HG03280 (cell line): ENCODE results near the gene SLC25A39.

Source experiments
- ATAC-seq: cut with Tn5 transposase; IDR thresholded peaks from one replicate; pipeline ENCODE4 v1.9.1; 2021; ENCODE audit warnings: mild to moderate bottlenecking, moderate library complexity; ENCODE audit not compliant: unreplicated experiment

SLC25A39 gene

DNA sequence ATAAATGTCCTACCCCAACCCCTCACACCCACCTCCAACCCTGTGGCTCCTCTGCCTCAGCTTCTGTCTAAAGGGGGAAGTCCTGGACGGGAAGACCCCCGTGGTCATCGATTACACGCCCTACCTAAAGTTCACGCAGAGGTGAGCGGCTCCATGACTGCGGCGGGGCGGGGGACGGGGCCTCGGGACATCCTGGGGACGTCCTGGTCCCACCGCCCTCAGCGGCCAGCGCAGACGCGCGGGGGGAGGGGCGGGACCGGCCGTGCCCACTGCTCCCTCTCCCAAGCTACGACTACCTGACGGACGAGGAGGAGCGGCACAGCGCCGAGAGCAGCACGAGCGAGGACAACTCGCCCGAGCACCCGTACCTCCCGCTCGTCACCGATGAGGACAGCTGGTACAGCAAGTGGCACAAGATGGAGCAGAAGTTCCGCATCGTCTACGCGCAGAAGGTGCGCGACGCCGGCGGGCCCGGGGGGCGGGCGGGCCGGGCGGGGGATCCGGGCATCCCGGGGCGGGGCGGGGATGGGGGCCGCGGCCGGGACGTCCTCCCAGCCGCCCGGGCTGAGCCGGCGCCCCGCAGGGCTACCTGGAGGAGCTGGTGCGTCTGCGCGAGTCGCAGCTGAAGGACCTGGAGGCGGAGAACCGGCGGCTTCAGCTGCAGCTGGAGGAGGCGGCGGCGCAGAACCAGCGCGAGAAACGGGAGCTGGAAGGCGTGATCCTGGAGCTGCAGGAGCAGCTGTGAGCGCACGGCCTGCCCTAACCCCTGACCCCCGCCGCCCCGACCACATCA is 9.6 kb downstream of the SLC25A39 start:
- no peak for ATAC-seq

DNA sequence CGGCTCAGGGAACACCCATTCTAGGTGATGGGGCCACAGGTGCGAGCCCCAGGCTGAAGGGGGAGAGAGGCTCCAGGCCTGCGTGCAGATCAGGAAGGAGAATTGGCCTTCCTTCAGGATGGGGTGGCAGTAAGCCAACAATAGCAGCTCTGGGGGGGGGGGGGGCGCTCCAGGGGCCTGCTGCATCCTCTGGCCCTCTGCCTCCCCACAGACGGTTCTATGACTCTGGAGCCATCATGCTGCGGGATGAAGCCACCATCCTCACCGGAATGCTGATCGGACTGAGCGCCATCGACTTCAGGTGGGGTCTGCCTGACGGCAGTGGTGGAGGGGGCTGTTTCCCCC is 10.1 kb downstream of the SLC25A39 start:
- no peak for ATAC-seq

DNA sequence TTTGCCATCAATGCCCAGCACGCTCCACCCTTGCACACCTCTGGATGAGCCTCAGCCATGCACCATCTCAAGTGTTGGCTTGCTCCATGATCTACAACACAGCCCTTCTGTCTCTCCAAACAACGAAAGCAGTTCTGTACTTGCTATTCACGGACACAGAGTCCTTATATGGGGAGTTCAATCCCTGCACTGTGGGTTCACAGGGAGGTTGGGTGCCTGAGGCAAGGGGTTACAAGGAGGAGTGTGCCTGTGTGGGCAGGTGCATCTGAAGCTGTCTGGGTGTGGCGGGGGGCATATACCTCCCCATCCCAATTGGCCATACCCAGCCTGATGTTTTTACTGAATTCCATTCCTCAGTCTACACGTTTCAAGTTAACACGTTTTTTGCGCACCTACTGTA is 10.6 kb downstream of the SLC25A39 start:
- ATAC-seq, result no peak

DNA sequence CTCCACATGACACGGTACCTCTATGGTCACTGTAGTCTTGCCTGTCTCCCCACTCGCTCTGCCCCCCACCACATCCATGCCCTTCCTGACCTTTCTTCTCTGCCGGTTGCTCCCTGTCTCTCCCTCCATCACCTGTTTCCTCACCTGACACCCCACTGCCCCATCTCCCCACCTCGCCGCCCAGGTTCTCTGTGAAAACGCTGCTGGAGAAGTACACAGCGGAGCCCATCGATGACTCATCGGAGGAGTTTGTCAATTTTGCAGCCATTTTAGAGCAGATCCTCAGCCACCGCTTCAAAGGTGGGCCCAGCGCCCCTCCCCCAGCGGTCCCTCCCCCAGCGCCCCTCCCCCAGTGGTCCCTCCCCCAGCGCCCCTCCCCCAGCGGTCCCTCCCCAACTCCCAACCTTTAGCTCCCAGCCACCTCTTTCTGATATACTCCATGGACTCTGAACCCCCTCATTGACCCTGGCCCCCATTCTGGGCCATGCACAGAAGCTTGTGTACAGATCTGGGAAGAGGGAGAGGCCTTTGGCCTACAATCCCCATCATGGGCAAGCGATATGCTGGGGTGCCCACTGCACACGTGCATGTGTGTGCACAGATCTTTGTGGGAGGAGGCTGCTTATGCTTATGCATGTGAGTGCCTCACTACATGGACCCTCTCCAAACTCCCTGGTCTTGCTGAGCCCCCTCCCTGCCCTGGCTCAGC is 12.1 kb downstream of the SLC25A39 start:
- no peak for ATAC-seq

DNA sequence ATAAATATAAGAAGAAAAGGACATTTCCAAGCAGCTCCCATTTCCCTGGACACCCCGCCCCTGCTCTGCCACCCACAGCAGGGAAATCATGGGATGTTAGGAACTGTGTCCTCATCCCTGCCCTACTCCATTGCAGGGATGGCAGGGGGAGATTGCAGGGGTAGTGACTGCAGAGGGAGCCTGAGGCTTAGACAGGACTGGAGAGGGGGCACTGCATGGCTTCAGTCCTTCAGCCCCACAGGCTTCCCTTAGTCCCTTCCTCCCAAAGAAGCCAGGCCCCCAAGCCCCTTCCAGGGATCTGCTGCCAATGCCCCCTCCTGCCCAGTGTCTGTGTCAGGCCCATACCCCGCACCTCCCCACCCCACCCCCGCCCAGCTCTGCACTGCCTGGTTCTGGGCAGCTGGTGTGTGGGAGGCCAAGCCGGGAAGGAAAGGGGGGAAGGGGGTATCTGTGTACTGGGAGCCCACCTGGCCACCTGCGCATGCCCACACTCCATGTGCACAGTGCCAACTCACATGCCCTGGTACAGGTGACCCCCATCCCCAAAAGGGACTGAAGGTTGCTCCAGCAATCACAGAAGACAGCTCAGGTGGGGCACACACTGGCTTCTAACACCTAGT is 13.0 kb downstream of the SLC25A39 start:
- ATAC-seq, result no peak

DNA sequence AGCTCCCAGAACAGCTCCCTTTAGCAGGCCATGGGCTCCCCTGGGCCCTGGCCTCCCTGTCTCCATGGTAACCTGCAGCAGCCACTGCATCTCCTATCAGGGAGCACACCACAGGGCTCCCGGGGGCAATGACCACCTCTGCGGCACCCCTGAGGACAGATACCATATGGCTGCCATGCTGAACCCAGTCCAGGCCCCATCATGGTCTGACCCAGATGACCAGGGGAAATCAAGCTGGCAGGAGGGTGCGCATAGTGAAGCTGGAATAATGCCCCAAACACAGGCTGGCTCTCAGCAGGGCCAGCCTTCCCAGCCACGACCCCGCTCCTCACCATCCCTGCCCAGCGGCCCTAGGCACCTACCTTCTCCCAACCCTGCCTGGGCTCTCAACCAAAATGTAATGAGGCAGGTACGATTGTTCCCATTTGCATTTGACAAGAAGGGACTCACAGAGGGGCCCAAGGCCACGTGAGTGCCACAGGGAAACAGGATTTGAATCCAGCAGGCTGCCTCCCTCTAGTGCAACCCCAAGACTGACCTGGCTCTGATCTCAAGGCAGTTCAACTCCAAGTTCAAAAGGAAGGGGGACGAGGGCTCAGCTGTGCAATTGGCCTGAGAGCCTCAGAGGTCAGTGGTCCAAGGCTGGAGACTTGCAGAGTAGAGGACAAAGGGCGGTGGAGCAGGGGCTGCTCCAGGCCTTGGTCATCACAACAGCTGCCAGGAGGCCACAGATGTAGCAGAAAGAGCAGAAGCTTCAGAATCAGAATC is 13.8 kb downstream of the SLC25A39 start:
- ATAC-seq, result no peak

DNA sequence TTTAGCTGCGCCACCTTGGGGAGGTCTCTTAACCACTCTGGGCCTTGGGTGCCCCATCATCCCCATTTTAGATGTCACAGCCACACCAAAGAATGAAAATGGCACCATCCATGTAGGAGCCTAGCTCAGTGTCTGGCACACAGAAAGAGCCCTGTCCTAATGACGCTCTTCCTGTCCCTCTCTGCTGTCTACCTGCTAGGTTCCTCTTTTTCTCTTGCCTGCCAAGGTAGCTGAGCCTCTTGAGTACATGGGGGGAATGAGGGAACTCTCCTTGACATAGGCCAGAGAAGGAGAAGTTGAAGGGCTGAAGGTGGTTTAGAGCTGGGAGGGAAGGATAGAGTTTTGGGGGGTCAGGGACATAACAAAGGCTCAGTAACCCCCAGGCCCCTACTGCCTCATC is 14.4 kb downstream of the SLC25A39 start:
- no peak for ATAC-seq

DNA sequence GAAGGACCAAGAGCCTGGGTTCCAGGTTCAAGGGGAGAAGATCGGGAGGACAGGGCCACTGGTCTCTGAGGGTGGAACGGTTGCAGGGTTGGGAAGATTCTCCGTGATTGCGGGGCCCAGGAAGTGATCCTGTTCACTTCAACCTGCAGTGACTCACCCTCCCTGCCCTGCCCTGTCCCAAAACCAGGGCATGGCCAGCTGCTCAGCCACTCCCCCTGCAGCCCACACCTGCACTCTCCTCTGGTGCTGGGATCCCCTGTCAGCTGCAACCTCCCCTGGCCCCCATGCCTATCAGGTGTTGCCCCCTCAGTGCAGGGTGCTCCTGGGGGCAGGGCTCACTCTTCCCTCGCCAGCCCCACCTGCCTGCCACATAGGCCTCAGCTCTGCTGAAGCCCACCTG is 15.2 kb downstream of the SLC25A39 start:
- ATAC-seq, result no peak

DNA sequence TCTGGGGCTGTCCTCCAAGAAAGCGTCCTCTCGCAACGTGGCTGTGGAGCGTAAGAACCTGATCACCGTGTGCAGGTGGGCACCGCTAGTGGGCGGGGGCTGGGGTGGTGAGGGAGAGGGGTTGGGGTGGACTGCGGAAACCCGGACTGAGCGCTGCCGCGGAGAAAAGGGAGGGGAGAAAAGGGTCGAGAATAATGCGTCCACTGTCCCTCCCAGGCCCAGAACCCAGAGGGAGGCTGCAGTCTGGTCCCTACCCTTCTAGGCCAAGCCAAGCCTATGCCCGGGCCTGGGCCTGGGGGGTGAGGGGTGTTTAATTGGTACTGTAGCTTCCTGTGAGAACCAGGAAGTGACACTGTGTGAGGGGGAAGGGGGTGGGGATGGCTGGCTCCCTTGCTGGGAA is 15.8 kb downstream of the SLC25A39 start:
- ATAC-seq, result no peak

DNA sequence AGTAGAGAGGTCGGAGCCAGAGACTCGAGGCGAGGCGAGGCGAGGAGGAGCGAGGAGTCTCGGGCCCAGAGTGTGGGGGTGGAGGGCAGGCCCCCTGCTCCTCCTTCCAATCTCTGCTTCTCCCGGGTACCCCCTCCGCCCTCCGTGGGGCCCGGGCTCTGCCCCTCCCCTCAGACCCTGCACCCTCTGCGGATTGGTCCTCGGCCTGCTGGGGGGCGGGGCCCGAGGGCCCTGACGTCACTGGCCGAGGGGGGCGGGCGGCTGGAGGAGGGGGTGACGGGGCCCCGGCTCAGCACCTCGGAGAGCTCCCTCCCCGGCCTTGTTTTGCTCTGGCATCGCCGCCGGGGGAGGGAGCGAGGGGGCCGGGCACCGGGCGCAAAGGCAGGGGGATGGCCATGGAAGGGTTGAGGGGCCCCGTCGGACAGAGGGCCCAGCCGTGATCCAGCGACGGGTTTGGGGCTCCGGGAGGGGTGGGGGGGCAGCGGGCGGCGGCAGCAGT is 16.3 kb downstream of the SLC25A39 start, which contains the start of gene RUNDC3A:
RUNDC3A (plus strand) TSS at position 282 of the 499 bp plus-strand sequence. CDS start 232 bp downstream, outside the sequence.
- peak; percentile 75 for ATAC-seq

DNA sequence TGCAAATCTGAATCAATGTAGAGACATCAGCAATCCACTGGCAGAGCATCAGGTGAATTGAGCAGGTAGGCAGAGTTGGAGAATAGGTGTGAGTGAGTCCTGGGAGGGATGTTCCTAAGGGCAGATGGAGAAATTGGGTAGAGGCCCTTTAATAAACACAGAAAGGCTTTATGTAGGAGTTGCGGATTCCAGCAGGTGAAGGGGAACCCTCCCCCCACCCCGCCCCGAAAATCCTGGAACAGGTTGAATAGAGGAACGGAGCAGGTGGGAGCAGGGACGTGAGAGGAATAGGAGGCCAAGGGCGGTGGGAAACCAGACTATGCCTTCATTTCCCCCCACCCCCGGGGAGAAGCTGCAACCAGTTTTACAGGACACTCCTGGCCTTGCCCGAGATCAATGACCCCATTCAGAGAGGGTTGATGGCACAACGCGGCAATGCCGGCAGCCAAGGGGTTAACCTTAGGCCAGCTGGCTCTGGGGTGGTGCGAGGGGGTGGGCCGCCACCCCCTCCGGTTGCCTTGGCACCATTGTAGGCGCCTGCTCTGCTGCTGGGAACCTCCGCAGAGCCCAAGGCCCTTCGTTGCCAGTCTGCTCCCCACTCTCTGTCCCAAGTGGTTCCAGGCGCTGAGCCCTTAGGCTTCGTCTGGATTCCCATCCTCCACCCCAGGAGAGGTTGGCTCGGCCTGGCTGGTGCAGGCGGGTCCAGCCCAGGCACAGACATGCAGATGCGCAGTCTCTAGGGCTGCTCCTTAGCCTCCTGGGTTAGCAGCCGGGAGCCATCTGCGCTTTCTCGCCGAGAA is 17.0 kb downstream of the SLC25A39 start:
- peak; percentile 7 for ATAC-seq

DNA sequence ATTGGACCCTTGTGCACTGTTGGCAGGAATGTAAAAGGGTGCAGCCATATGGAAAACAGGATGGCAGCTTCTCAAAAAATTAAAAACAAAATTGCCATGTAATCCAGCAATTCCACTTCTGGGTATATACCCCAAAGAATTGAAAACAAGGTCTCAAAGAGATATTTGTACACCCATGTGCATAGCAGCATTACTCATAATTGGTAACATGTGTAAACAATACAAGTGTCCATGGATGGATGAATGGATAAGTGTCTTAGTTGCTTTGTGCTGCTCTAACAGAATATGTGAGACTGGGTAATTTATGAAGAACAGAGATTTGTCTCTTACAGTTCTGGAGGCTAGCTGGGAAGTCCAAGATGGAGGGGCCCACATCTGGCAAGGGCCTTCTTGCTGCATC is 20.0 kb downstream of the SLC25A39 start:
- ATAC-seq, result no peak

DNA sequence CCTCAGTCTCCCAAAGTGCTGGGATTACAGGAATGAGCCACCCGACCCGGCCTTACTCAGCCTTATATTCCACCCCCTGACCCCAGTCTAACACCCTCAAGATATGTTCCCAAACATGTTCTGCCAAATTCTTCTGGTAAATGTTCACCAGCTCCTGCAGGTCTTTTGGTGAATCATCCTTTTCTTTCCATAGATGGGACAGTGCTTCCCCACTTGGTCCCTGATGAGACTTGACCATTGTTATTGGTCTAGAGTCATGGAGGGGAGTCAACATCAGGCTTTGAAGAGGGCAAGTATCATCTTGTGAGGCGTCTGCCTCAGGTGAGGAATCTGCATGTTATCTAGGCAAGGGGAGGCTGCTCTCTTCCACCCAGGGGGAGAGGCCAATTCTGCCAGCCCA is 26.6 kb downstream of the SLC25A39 start:
- no peak for ATAC-seq

DNA sequence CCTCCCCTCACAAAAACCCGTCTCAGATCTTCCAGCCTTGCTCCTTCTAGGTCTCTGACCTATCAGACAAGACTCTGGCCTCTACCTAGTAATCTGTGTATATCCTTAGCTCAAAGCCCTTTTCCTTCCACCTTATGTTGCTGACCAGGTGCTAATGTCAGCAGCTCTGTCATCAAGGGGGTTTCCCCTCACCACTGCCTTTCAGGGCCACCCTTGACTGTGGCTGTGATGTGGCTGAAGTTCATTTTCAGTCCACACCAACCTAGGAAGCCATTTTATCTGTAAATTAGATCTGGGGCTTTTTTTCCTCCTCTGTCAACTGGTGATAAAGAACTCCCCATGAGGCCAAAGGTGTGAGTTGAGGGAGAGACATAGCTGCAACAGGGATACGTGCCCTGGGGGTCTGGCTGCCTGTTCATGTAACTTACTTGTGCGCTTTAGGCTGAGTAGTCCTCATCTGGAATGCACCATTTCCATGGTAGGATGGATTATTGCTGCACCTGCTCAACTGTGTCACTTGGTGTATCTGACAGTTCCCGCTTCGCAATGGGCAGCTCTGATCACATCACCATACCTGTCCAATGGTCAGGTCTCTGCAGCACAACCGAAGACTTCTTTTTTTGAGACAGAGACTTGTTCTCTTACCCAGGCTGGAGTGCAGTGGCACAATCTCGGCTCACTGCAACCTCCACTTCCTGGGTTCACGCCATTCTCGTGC is 31.0 kb downstream of the SLC25A39 start:
- ATAC-seq, result no peak

DNA sequence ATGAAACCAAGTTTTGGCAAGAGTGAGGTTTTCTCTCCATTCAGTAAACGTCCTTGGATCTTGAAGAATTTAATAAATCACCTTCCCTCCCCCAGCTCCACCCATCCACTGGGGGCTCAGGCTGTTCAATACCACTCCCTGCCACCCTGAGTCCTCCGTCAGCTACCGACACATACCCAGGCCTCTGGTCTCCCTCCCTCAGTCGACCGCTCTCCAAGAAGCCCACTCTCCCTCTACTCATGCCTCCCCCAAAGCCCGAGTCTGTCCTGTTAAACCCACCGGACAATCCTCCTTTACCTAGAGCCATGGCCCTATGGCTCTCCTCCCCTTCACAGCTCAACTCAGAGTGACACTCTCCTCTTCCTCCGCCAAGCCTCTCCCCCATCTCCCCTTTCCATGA is 37.0 kb downstream of the SLC25A39 start:
- no peak for ATAC-seq

DNA sequence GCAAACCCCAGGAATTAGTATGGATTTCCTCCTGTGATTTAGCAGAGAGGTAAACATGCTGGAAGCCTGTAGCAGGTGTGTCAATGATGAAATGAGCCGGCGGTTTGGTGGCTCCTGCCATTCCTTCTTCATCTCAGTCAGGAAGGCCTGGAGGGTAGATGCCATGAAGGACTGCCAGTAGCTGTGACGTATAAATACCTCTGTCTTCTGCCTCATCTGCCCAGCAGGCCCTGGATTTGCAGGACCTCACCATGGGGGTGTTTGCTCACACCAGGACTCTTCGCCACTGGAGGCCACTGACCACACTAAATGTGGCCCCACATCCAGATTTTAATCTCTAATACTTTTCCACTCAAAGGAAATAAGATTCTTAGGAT is 40.6 kb downstream of the SLC25A39 start:
- ATAC-seq, result no peak

DNA sequence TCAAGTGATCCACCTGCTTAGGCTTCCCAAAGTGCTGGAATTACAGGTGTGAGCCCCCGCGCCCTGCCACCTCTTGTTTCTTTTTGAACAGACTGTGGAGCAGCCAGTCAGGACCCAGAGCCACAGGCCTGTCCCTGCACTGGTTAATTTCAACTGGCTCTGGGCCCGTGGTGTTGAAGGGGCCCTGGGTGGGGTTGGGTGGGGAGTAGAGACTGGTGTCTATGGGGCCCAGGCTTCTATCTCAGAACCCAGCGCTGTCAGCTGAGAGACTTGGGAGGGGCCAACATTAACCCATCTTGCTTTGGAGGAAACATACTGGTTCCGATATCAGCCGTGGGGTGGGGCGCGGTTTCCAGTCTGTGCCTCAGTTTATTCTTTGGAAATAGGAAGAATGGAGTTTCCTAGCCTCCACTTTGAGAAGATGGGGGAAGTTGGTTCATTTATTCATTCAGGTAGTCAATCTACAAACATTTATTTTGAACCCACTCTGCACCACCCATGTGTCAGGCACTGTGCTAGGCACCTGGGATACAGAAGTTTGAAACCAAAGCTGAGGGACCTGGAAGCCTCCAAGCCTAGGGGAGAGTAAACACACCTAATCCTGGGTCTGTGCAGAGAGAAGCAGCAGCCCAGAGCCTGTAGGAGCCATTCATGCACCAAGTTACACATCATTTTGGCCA is 41.1 kb downstream of the SLC25A39 start:
- ATAC-seq, result no peak

DNA sequence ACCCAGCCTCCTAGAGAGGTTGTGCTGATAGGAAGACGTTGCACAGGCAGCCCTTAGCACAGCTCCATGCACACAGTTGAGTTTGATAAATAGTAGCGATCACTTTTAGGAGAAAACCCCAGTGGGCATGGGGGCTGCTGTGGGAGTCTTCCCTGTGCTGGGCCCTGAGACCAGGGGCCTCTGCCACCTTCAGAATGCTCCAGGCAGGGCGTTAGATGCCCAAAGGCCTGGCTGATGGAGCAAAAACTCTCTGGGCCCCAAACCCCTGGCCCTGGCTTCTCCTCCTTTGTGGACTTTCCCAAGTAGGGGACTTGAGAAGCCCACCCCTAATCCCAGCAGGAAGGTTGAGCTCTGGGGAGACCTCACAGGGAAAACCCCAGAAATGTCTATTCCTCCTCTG is 42.4 kb downstream of the SLC25A39 start:
- no peak for ATAC-seq

DNA sequence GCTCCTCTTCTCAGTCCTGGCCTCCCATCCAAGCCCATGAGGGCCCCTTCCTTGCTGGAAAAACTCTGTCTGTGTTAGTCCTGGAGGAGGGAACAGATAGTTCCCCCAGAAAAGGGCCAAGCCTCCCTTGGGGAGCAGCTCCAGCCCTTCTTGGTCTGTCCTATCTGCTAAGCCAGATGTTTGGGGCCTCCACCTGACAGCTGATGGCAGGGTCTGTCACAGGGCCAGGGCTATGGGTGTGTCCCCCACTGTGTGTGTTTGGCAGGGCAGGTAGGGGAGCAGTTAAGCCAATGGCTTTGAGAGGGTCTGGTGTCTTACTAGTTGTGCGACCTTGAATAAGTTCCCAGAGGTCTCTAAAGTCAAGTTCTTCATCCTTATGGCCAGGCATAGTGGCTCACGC is 43.1 kb downstream of the SLC25A39 start:
- no peak for ATAC-seq
